Measurements from ENCODE around the gene SET. TPM values are rescaled to one million over a fixed set of nuclear protein-coding genes. Genes with fewer than 3 reads are reported as not detected.

SET gene
- total and polyA plus RNA-seq, 2 of the 13 experiments (the other 11 are each of a cell fraction or from before 2014, with no cell fraction given) = 94.2 to 611 TPM

- no peak for TF ChIP-seq SATB2 (CRISPR knock-in tag; IDR thresholded peaks at IDR 0.05)
- TF ChIP-seq RARA (CRISPR knock-in tag; IDR thresholded peaks at IDR 0.05) = peak; percentile 4; the same call in 1 of the 2 replicates
- TF ChIP-seq ZBTB43 (CRISPR knock-in tag; conservative IDR thresholded peaks at IDR 0.05) = peak; percentile 62; the same call in 1 of the 2 replicates
- no peak for TF ChIP-seq ZKSCAN8 (CRISPR knock-in tag; IDR thresholded peaks at IDR 0.05; ENCODE audit: borderline replicate concordance)
- TF ChIP-seq MIER3 (CRISPR knock-in tag; IDR thresholded peaks at IDR 0.05; ENCODE audit: borderline replicate concordance) = no peak
- no peak for TF ChIP-seq PBX3 (CRISPR knock-in tag; IDR thresholded peaks at IDR 0.05; ENCODE audit: borderline replicate concordance)
- TF ChIP-seq IKZF4 (CRISPR knock-in tag; IDR thresholded peaks at IDR 0.05; ENCODE audit: borderline replicate concordance, low read depth, not compliant biosample characterization) = no peak
- TF ChIP-seq MLLT10 (CRISPR knock-in tag; IDR thresholded peaks at IDR 0.05) = no peak
- peak; percentile 55; the same call in 1 of the 2 replicates for TF ChIP-seq ZFX (CRISPR knock-in tag; IDR thresholded peaks at IDR 0.05; ENCODE audit: low read depth)
- TF ChIP-seq ZNF30 (CRISPR knock-in tag; IDR thresholded peaks at IDR 0.05) = no peak
- TF ChIP-seq ZNF558 (CRISPR knock-in tag; IDR thresholded peaks at IDR 0.05; ENCODE audit: borderline replicate concordance) = peak; percentile 49; the same call in 1 of the 2 replicates
- TF ChIP-seq ZNF703 (CRISPR knock-in tag; IDR thresholded peaks at IDR 0.05; ENCODE audit: borderline replicate concordance) = peak; percentile 69; the same call in 1 of the 2 replicates
- no peak for TF ChIP-seq SP1 (IDR thresholded peaks at IDR 0.05)
- TF ChIP-seq SP1 (CRISPR knock-in tag; IDR thresholded peaks at IDR 0.05) = peak; percentile 62
- peak; percentile 54; the same call in 1 of the 2 replicates for TF ChIP-seq ZIK1 (CRISPR knock-in tag; IDR thresholded peaks at IDR 0.05; ENCODE audit: borderline replicate concordance, low read depth)
- TF ChIP-seq GMEB2 (CRISPR knock-in tag; IDR thresholded peaks at IDR 0.05; ENCODE audit: low read depth) = no peak; the same call in 1 of the 2 replicates
- no peak for TF ChIP-seq LBX2 (CRISPR knock-in tag; IDR thresholded peaks at IDR 0.05; ENCODE audit: borderline replicate concordance)
- peak; percentile 46 for TF ChIP-seq ASH2L (IDR thresholded peaks at IDR 0.05; ENCODE audit: insufficient read length, low read depth, low read length)
- peak; percentile 84 for TF ChIP-seq BCL3 (CRISPR knock-in tag; IDR thresholded peaks at IDR 0.05)
- no peak for TF ChIP-seq TCF7 (IDR thresholded peaks at IDR 0.05; ENCODE audit: low read depth)
- TF ChIP-seq ZNF180 (CRISPR knock-in tag; IDR thresholded peaks at IDR 0.05; ENCODE audit: borderline replicate concordance, low read depth) = no peak
Observed at GRCh38 chr9:128688501-128689292, at the start of gene SET (continued).
